Measurements from ENCODE around the gene EML1. TPM values are rescaled to one million over a fixed set of nuclear protein-coding genes. Genes with fewer than 3 reads are reported as not detected.
A peak's percentile ranks its signal among the peaks of the same experiment; 100 is the strongest.

Gene EML1
- polyA plus RNA-seq, 1 donor from 2014 or later, result 21.7 TPM

DNA sequence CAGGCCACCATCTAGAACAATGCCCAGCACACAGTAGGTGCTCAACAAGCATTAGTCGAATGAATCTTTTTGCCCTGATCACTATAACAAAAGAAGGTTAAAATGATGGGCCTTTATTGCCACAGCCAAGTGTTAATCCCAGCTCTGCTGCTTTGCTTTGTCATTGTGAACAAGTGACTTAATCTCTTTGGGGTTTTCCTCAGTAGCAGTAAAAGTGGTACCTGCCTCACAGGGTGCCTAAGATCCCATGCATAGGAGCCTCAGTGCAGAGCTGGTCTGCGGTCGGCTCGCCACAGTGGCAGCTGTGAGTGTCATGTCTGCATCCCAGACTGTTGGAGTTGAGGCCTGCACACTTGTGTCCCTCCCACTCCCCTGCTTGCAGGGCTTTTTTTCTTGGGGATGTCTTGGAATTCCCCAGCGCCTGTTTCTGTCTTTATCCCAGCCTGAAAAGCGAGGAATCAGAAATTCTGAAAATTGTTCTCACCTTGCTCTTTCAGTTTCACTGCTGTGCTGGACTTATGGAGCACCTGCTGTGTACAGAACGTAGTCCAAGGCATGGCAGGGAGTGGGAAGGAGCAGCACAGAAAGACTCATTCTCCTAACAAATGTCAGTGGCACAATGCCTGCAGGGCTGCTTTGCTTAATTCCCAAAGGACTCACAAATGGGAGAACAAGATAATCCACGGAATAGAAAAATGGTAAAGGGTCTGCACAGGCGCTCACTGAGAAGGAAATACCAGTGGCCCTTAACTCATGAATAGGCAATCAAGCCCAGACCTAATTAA, 90.8 kb downstream of the EML1 start:
- H3F3A ChIP-seq (ENCODE audit: insufficient read depth, low read length, poor library complexity, severe bottlenecking), result no peaks in the 10 kb centered on the region
- H4K20me1 ChIP-seq (ENCODE audit: insufficient read depth), result no peaks in the 10 kb centered on the region
- H3K9me2 ChIP-seq (ENCODE audit: insufficient read depth, low read length), result no peaks in the 10 kb centered on the region
- H3K79me2 ChIP-seq (replicated peaks; ENCODE audit: insufficient read depth, low read length), result no peaks in the 10 kb centered on the region
- H3K9me3 ChIP-seq (ENCODE audit: low read length), result no peaks in the 10 kb centered on the region
- H3K27ac ChIP-seq (ENCODE audit: low read length), result no peak overlapping the region
- TF ChIP-seq SMC3 (conservative IDR thresholded peaks at IDR 0.05; ENCODE audit: poor library complexity) (no peak), EZH2 (IDR thresholded peaks at IDR 0.05; ENCODE audit: borderline replicate concordance, insufficient read depth, low read length, poor library complexity, severe bottlenecking) (no peak), RAD21 (conservative IDR thresholded peaks at IDR 0.05) (no peak), CTCF (IDR thresholded peaks at IDR 0.05; ENCODE audit: poor library complexity, severe bottlenecking) (no peak), EP300 (conservative IDR thresholded peaks at IDR 0.05; ENCODE audit: poor library complexity, severe bottlenecking) (no peak), MXI1 (conservative IDR thresholded peaks at IDR 0.05; ENCODE audit: poor library complexity, severe bottlenecking) (no peak), POLR2AphosphoS5 (IDR thresholded peaks at IDR 0.05) (no peak), TAF1 (IDR thresholded peaks at IDR 0.05; ENCODE audit: low read depth) (no peak)
- TF ChIP-seq, protein P1, sequence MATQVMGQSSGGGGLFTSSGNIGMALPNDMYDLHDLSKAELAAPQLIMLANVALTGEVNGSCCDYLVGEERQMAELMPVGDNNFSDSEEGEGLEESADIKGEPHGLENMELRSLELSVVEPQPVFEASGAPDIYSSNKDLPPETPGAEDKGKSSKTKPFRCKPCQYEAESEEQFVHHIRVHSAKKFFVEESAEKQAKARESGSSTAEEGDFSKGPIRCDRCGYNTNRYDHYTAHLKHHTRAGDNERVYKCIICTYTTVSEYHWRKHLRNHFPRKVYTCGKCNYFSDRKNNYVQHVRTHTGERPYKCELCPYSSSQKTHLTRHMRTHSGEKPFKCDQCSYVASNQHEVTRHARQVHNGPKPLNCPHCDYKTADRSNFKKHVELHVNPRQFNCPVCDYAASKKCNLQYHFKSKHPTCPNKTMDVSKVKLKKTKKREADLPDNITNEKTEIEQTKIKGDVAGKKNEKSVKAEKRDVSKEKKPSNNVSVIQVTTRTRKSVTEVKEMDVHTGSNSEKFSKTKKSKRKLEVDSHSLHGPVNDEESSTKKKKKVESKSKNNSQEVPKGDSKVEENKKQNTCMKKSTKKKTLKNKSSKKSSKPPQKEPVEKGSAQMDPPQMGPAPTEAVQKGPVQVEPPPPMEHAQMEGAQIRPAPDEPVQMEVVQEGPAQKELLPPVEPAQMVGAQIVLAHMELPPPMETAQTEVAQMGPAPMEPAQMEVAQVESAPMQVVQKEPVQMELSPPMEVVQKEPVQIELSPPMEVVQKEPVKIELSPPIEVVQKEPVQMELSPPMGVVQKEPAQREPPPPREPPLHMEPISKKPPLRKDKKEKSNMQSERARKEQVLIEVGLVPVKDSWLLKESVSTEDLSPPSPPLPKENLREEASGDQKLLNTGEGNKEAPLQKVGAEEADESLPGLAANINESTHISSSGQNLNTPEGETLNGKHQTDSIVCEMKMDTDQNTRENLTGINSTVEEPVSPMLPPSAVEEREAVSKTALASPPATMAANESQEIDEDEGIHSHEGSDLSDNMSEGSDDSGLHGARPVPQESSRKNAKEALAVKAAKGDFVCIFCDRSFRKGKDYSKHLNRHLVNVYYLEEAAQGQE (IDR thresholded peaks at IDR 0.05; ENCODE audit: borderline replicate concordance), result no peak
- no peak overlapping the region for H2AFZ ChIP-seq (ENCODE audit: low read depth, low read length)
- no peaks in the 10 kb centered on the region for H3K36me3 ChIP-seq (ENCODE audit: insufficient read depth, low read length)
- H3K9ac ChIP-seq (ENCODE audit: low read length), result no peak overlapping the region
- no peak overlapping the region for H3K4me2 ChIP-seq (ENCODE audit: low read length)
- no peak overlapping the region for H3K4me3 ChIP-seq (ENCODE audit: low read length)
- no peaks in the 10 kb centered on the region for H3K27me3 ChIP-seq (ENCODE audit: insufficient read depth, low read depth, low read length)

DNA sequence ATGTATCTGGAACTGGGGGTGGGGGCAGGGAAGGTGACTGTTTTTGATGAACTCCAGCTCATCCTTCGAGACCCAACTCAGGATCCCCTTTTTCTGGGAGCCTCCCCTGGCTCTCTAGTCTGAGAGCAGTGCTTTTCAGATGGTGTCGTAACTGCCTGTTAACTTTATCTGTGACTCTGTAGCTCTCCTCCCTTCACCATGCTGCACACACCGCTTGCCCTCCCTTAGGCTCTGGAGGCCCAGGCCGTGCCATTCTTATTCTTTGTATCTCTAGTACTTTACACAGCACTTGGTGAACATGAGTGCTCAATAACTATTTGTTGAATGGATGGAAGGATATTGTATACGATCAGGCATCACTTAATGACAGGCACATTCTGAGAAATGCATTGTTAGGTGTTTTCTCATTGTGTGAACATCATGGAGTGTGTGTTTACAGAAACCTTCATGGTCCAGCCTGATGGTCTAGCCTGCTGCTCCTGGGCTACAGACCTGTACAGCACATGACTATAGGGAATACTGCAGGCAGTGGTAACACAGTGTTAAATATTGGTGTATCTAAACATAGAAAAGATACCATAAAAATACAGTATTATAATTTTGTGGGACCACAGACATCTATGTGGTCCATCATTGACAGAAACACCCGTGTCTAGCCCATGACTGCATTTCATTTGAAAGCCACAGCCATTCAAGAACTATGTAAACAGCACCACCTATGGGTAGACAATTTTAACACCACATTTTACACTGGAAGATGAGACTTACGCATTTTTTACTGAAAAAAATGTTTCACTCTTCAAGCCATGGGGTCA, 91.8 kb downstream of the EML1 start:
- Histone ChIP-seq H3K27me3 (ENCODE audit: insufficient read depth, low read depth, low read length) (no peaks in the 10 kb centered on the region), H4K20me1 (ENCODE audit: insufficient read depth) (no peaks in the 10 kb centered on the region), H3K9me2 (ENCODE audit: insufficient read depth, low read length) (no peaks in the 10 kb centered on the region), H3K4me3 (ENCODE audit: low read length) (no peak overlapping the region), H2AFZ (ENCODE audit: low read depth, low read length) (no peak overlapping the region), H3K9ac (ENCODE audit: low read length) (no peak overlapping the region), H3F3A (ENCODE audit: insufficient read depth, low read length, poor library complexity, severe bottlenecking) (no peaks in the 10 kb centered on the region), H3K79me2 (replicated peaks; ENCODE audit: insufficient read depth, low read length) (no peaks in the 10 kb centered on the region), H3K4me2 (ENCODE audit: low read length) (no peak overlapping the region), H3K27ac (ENCODE audit: low read length) (no peak overlapping the region), H3K9me3 (ENCODE audit: low read length) (no peaks in the 10 kb centered on the region), H3K36me3 (ENCODE audit: insufficient read depth, low read length) (no peaks in the 10 kb centered on the region)
- peak; percentile 94 for TF ChIP-seq RAD21 (conservative IDR thresholded peaks at IDR 0.05)
- peak; percentile 86 for TF ChIP-seq SMC3 (conservative IDR thresholded peaks at IDR 0.05; ENCODE audit: poor library complexity)
- TF ChIP-seq CTCF (IDR thresholded peaks at IDR 0.05; ENCODE audit: poor library complexity, severe bottlenecking), result peak; percentile 93
- no peak for TF ChIP-seq EZH2 (IDR thresholded peaks at IDR 0.05; ENCODE audit: borderline replicate concordance, insufficient read depth, low read length, poor library complexity, severe bottlenecking)

Data from neural cell (in vitro differentiated cells).